Activated effector memory CD4-positive, alpha-beta T cell treated with Interleukin-2 at 50 U/mL for 16 hours (primary cell): Measurements from ENCODE around the gene PTH2.

Source experiments
- DNase-seq: peaks from one replicate; pipeline ENCODE4 v3.0.0-alpha.2; 2020

The PTH2 gene

GRCh38 chr19:49409441-49410029 lies 13.7 kb downstream of the PTH2 start:
- no peak for DNase-seq

- no peak for DNase-seq
These were observed 14.3 kb downstream of the PTH2 start for GRCh38 chr19:49408816-49409440.

- no peak for DNase-seq
These were observed 15.7 kb downstream of the PTH2 start for GRCh38 chr19:49407482-49408015.

GRCh38 chr19:49407079-49407478 lies 16.2 kb downstream of the PTH2 start:
- DNase-seq, result no peak

- no peak for DNase-seq
These were observed 19.6 kb downstream of the PTH2 start for GRCh38 chr19:49403404-49404187.

- no peak for DNase-seq
These were observed 23.2 kb downstream of the PTH2 start for GRCh38 chr19:49400029-49400428.

DNA sequence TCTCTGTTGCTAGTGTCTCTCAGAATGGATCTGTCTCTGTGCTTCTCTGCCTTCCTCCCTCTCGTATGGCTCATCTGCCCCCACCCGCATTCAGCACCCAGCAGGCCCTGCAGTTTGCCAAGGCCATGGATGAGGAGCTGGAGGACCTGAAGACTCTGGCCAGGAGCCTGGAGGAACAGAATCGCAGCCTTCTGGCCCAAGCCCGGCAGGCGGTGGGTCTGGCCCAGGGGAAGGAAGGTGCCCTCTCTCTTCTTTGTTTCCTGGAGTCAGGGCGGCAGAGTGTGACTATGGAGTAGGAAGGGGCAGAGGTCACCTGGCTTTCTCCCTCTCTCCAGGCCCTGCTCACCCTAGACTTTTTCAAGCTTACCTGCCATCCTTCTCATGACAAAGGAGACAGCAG lies 24.3 kb downstream of the PTH2 start:
- no peak for DNase-seq

DNA sequence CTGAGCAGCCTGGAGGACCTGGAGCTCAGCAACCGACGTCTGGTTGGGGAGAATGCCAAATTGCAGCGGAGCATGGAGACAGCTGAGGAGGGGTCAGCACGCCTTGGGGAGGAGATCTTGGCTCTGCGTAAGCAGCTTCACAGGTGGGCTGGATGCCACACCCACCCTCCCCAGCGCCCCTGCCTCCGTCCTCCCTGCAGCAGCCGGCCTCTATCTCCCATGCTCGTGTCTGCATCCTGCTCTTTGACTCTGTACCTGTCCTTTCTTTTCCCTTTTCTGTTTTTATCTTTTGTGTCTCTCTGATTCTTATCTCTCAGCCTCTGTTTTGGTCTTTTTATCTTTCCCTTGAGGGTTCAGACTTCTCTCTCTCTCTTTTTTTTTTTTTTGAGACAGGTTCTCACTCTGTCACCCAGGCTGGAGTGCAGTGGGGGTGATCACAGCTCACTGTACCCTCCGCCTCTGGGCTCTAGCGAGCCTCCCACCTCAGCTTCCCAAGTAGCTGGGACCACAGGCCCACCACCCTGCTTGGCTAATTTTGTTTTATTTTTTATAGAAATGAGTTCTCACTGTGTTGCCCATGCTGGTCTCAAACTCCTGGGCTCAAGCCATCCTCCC lies 25.1 kb downstream of the PTH2 start:
- DNase-seq, result no peak

DNA sequence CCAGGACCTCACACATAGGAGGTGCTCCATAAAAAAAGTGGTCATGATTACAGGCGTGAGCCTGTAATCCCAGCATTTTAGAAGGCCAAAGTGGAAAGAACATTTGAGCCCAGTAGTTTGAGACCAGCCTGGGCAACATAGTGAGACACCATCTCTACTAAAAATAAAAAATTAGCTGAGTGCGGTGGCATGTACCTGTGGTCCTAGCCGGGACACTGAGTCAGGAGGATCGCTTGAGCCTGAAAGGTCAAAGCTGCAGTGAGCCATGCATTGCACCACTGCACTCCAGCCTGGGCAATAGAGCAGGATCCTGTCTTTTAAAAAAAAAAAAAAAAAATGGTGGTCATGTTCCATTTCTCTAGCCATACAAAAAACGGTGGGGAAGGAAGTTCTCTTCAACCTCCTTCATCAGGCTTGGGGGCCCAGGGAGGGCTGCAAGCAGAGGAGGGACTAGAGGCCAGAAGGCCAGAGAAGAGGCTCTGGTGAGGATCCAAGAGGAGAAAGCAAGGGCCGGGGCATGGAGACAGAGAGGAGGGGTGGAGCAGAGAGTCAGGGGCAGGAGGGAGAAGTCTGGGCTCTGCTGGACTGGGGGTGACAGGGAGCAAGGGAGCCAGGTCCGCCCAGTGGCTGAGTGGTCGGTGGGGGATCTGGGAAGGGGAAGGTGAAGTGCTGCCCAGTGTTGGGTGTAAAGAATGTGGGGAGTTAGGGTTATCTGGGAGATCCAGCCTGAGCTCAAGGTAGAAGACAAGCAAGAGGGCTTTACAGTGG lies 26.3 kb downstream of the PTH2 start:
- DNase-seq, result no peak

GRCh38 chr19:49395581-49396407 lies 27.4 kb downstream of the PTH2 start:
- no peak for DNase-seq

GRCh38 chr19:49393881-49394280 lies 29.4 kb downstream of the PTH2 start:
- DNase-seq, result no peak

DNA sequence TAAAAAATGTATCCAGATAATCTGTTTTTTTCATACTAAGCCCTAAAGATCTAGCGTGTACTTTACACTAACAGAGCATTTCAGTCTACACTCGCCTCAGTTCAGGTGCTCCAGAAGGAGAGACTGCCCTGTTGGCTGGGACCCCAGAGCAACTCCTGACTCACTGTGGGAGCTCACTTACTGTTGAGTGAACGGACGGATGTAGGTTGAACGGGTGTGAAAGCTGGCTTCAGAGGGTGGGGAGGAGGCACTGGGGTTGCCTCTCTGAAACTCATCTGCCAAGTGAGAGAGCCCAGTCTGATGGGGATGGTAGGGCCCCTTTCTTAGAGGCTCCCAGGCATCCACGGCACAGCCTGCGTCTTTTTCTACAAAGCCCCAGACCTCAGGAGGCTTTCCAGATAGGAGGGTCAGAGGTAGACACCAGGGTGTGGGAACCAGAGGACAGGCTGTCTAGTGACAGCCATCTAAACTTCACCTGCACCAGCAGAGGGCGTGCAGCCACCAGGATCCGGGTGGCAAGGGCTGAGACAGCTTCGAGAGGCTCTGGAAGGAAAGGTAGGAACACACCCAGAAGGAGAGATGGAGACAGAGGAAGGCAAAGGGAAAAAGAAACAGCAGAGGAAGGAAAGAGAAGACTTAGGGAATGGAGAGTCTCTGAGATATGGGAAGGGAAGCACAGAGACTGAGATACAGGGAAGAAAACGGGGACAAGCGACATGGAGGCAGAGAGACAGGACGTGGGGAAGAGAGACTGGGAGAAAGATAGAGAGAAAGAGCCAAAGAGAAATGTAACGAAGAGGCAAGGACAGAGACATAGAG lies 31.5 kb downstream of the PTH2 start:
- DNase-seq, result peak; percentile 68

- DNase-seq, result no peak
These were observed 32.3 kb downstream of the PTH2 start for GRCh38 chr19:49390929-49391359.

DNA sequence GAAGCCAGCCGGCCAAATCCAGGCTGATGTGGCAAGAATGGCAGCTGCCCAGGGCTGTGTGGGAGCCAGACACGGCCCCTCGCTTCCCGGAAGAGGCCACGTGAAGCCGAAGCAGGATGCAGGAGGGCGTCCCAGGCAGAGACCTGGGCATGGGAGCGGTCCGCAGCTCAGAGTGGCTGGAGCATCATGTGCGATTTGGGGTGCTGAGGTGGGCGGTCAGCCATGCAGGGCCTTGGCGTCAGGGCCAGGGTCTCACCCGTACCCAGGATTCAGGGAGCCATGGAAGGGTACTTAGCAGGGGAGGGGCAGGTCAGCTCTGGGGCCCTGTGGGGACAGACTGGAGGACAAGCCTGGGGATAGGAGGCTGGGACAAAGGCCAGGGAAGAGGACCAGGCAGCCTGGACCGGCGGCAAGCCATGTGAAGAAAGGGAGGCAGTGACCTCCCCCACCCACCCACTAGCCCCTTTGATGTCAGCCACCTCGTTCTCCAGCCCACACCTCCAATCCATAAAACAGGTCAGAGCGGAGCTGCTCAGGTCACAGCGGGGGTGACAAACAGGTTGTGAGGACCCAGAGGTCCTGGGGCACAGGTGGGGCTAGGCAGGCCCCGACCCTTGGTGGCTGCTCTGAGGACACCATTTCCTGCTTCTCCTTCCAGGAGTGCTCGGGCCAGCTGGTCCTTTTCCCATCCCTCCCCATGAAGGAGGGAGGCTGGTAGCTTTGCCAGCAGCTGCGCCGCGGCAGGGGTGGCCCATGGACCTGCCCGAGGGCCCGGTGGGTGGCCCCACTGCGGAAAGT lies 32.9 kb downstream of the PTH2 start:
- no peak for DNase-seq

- no peak for DNase-seq
These were observed 33.8 kb downstream of the PTH2 start for GRCh38 chr19:49389406-49389805.

GRCh38 chr19:49387936-49388372 lies 35.3 kb downstream of the PTH2 start, which contains the start of gene KASH5:
Gene KASH5 (plus strand): TSS chr19:49388249. CDS start chr19:49390884, 2,635 bp downstream.
- peak; percentile 73 for DNase-seq

- no peak for DNase-seq
These were observed 39.6 kb downstream of the PTH2 start for GRCh38 chr19:49383599-49383998.

DNA sequence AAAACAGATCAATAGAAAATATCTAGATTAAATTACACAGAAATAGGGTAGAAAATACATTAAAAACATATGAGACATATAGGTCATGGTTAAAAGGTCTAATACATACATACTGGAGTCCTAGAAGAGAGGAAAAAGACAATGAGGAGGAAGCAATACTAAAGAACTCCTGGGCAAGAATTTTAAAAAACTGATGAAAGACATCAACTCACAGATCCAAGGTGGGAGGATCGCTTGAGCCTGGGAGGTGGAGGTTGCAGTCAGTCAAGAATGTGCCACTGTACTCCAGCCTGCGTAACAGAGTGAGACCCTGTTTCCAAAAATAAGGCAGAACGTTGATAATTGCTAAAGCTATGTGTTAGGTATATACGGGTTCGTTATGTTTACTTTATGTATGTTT lies 40.6 kb downstream of the PTH2 start:
- no peak for DNase-seq

DNA sequence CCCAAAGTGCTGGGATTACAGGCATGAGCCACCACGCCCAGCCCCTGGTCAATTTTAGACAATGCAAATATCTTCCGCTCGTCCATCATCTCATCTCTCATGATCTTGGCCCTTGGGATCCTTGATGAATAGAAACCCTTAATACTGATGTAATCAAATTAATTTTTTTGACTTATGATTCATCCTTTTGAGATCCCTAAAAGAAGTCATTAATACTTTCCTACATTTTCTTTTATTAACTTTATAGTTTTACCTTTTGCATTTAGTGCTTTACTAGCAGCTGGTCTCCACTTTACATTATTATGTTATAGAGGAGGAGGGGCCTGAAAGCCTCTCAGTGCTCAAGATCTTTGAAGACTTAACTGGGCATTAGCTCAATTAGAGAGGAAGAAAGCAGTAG lies 42.9 kb downstream of the PTH2 start:
- no peak for DNase-seq

GRCh38 chr19:49378512-49378911 lies 44.7 kb downstream of the PTH2 start:
- DNase-seq, result no peak
